Right forelimb (tissue), 1 donor: Measurements from ENCODE around the gene SETDB2.

Source experiments
- DNase-seq: peaks from one replicate; pipeline ENCODE4 v3.0.0-alpha.2; 2018

SETDB2 gene

GRCh38 chr13:49536144-49536873 lies 92.2 kb downstream of the SETDB2 start:
- DNase-seq: no peak

- no peak for DNase-seq
Measured at GRCh38 chr13:49538404-49538803, 94.3 kb downstream of the SETDB2 start.

GRCh38 chr13:49539313-49539712 lies 95.2 kb downstream of the SETDB2 start:
- DNase-seq: no peak

- no peak for DNase-seq
Measured at GRCh38 chr13:49539746-49540145, 95.7 kb downstream of the SETDB2 start.

- DNase-seq: no peak
Measured at GRCh38 chr13:49540552-49540951, 96.5 kb downstream of the SETDB2 start.

- no peak for DNase-seq
Measured at GRCh38 chr13:49543656-49544055, 99.6 kb downstream of the SETDB2 start.
